K562 (cell line): Measurements from ENCODE around the gene RHOF.

Source experiments
- NFIC ChIP-seq: fragments of 450-650 bp; IDR thresholded peaks from 2 replicates; pipeline ENCODE4 v1.6.1; 2017; ENCODE audit warnings: mild to moderate bottlenecking, inconsistent platforms
- TF ChIP-seq, protein P1 (sequence below), 3 experiments: IDR thresholded peaks in 2 of 3; conservative IDR thresholded peaks in 1 of 3; 2 replicates each; pipeline ENCODE4 v1.5.1; 2011 to 2012; ENCODE audit warnings: low read length in 3 of 3, mild to moderate bottlenecking in 3 of 3, control low read depth in 2 of 3, improper control_type of control experiment in 1 of 3, inconsistent platforms in 1 of 3, low read depth in 1 of 3, mixed read lengths in 1 of 3, moderate library complexity in 1 of 3; ENCODE audit not compliant: insufficient read depth in 2 of 3

DNA sequence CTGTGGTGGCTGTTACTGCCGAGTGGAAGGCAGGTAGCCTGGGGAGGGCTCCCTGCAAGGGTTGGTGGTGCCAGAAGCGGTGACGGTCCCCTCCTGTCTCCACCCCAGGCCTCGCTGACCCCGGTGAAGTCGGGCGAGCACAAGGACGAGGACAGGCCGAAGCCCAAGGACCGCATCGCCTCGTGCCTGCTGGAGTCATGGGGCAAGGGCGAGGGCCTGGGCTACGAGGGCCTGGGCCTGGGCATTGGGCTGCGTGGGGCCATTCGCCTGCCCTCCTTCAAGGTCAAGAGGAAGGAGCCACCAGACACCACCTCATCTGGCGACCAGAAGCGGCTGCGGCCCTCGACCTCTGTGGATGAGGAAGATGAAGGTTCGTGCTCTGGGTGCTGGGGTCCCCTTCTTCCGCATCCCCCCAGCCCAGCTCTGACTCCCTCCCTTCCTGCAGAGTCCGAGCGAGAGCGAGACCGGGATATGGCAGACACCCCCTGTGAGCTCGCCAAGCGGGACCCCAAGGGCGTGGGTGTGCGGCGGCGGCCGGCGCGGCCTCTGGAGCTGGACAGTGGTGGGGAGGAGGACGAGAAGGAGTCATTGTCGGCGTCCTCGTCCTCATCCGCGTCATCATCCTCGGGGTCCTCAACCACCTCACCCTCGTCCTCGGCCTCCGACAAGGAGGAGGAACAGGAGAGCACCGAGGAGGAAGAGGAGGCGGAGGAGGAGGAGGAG lies 23.6 kb upstream of the RHOF start:
- TF ChIP-seq, protein P1, sequence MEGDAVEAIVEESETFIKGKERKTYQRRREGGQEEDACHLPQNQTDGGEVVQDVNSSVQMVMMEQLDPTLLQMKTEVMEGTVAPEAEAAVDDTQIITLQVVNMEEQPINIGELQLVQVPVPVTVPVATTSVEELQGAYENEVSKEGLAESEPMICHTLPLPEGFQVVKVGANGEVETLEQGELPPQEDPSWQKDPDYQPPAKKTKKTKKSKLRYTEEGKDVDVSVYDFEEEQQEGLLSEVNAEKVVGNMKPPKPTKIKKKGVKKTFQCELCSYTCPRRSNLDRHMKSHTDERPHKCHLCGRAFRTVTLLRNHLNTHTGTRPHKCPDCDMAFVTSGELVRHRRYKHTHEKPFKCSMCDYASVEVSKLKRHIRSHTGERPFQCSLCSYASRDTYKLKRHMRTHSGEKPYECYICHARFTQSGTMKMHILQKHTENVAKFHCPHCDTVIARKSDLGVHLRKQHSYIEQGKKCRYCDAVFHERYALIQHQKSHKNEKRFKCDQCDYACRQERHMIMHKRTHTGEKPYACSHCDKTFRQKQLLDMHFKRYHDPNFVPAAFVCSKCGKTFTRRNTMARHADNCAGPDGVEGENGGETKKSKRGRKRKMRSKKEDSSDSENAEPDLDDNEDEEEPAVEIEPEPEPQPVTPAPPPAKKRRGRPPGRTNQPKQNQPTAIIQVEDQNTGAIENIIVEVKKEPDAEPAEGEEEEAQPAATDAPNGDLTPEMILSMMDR (IDR thresholded peaks at IDR 0.05 in 2 of 3, conservative IDR thresholded peaks at IDR 0.05 in 1 of 3; ENCODE audit: insufficient read depth in 2 of 3, low read depth in 1 of 3, low read length in 3 of 3), result no peak
- TF ChIP-seq NFIC, result no peak
